Kidney capillary endothelial cell (primary cell): ENCODE results near the gene FBN3.

Experiments
- DNase-seq: peaks from one replicate; pipeline ENCODE4 v3.0.0-alpha.2; 2018; ENCODE audit warnings: low spot score

The FBN3 gene

DNA sequence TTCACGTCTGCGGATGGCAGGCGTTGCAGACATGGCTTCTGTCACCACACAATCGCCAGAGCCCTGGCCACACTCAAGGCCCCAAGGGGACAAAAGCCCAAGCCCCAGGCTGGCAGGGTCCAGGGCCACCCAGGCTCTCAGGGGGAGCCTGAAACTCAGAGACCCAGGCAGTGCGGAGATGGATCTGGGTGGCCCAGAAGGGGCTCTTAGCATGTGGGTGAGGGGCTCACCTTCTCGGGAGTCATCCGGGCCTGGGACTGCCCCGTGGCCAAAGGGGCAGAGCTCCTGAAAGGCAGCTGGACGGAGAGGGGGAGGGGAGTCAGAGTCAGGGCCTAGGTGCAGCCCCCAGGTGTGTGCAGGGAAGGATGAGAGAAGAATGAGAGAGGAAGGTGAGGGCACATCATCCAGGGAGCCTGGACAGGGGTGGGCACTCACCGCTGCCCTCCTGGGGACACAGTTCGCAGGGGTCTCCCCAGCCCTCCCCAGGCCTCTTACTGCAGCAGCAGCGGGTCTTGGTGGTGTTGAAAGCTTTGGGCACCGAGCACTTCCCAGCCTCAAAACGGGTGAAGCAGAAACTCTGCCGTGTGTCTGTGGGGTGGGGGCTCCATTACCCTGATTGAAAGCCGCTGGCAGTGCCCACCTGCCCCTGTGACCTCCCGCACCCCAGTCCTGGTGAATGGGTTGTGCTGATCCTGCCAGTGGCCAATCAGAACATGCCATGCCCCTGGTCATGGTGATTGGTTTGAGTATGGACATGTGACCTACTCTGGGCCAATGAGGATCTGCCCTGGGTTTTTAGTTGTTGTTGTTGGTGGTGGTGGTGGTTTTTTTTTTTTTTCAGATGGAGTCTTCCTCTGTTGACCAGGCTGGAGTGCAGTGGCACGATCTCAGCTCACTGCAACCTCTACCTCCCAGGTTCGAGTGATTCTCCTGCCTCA lies 59.5 kb downstream of the FBN3 start:
- no peak for DNase-seq

DNA sequence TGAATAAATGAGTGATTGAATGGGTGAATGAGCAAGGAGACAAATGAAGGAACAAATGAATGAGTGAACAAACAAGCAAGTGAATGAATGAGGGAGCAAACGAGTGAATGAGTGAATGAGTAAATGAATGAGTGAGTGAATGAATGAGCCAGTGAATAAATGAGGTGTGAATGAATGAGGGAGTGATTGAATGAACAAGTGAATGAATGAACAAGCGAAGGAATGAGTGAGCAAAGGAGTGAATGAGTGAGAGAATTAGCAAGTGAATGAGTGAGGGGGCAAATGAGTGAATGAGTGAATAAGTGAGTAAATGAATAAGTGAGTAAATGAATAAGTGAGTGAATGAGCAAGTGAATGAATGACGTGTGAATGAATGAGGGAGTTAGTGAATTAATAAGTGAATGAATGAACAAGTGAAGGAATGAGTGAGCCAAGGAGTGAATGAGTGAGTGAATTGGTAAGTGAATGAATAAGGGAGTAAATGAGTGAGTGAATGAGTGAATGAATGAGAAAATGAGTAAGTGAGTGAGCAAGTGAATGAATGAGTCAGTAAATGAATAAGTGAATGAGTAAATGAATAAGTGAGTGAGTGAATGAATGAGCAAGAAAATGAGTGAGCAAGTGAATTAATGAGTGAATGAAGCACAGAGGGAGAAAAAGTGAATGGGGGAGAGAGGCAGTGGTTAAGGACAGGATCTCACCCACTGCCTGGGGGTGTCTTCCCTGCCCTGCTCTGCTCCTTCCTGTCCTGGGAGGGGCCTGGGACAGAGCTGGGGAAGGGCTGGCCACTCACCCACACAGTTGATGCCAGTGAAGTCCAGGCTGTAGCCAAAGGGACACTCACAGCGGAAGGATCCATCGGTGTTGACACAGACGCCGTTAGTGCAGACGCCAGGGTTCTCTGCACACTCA lies 60.4 kb downstream of the FBN3 start:
- DNase-seq = no peak

DNA sequence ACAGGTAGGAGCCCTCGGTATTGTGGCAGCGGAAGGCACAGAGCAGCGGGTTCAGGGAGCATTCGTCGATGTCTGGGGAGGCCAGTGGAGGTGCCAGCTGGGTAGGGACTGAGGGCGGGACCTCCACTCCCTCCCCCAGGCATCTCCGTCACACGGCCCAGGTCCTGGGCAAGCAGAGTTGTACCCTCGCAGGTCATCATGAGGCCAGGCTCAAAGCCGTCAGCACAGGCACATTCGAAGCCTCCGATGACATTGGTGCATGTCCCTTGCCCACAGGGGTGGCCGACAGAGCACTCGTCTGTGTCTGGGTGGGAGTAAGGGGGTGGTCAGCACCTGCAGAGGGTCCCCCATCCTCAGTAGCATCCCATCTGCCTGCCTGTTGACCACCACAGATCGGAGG lies 61.5 kb downstream of the FBN3 start:
- no peak for DNase-seq

DNA sequence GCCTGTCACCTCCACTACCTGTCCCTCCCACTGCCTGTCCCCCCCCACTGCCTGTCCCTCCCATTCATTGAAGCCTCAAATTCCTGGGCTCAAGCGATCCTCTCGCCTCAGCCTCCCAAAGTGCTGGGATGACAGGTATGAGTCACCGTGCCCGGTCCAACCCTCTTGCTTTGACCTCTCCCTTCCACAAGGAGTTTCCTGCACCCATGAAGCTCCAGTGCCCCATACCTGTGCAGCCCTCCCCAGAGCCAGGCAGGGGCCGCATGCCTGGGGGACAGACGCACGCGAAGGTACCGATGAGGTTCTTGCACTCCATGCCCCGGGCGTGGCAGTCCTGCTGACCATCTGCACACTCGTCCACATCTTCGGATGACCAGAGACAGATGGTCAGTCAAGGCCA lies 62.5 kb downstream of the FBN3 start:
- no peak for DNase-seq

DNA sequence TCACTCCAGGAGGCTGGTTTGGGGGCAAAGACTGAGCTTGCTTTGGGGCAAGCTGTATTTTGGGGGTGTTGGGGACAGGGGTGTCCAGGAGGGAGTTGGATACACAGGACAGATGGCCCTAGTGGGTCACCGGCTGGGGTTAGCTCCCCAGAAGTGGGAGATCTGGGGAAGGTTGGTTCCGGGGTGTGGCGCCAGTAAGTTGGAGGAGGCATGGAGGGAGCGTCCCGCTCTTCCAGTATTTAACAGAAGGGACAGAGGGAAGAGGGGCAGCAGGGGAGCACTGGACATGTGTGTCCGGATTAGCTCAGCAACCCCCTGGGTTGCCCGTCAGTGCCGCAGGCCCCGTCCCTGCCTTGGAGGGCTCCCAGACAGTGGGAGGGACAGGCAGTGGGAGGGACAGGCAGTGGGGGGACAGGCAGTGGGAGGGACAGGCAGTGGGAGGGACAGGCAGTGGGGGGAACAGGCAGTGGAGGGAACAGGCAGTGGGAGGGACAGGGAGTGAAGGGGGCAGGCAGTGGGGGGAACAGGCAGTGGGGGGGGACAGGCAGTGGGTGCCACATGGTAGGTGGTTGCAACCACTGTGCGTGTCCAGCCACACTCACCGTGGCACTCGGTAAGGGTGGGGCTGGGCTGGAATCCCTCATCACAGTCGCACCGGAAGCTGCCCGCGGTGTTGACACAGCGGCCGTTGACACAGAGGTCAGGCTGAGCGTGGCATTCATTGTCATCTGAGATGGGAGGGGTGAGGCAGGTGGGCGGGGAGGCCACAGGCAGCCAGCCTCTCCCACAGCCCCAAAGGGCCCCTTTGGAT lies 63.6 kb downstream of the FBN3 start:
- no peak for DNase-seq

DNA sequence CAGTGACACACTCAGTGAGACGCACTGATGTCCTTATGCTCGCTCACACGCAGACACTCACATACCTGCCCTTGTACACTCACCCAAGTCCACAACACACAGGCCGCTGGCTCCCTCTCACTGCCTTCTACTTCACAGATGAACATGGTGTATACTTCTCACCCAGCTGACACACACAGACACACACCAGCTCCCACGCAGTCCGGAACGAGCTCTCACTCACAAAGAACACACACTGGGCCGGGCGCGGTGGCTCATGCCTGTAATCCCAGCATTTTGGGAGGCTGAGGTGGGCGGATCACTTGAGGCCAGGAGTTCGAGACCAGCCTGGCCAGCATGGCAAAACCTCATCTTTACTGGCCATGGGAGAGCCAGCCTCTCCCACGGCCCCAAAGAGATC lies 65.2 kb downstream of the FBN3 start:
- no peak for DNase-seq

DNA sequence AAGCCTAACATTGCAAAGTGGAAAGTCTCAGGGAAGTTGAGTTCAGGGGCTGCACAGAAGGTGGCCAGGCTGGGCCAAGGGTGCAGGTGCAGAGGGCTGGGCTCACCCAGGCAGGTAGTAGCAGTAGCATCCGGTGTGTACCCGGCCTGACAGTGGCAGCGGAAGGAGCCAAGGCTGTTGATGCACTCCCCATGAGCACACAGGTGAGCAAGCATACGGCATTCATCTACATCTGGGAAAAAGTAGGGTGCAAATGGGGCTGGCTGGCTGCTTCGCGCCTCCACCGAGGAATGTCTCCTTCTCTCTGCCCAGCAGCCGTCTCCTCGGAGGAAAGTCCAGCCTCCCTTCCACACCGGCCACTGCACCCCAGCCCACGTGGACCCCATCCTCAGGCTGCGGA lies 66.3 kb downstream of the FBN3 start:
- no peak for DNase-seq

DNA sequence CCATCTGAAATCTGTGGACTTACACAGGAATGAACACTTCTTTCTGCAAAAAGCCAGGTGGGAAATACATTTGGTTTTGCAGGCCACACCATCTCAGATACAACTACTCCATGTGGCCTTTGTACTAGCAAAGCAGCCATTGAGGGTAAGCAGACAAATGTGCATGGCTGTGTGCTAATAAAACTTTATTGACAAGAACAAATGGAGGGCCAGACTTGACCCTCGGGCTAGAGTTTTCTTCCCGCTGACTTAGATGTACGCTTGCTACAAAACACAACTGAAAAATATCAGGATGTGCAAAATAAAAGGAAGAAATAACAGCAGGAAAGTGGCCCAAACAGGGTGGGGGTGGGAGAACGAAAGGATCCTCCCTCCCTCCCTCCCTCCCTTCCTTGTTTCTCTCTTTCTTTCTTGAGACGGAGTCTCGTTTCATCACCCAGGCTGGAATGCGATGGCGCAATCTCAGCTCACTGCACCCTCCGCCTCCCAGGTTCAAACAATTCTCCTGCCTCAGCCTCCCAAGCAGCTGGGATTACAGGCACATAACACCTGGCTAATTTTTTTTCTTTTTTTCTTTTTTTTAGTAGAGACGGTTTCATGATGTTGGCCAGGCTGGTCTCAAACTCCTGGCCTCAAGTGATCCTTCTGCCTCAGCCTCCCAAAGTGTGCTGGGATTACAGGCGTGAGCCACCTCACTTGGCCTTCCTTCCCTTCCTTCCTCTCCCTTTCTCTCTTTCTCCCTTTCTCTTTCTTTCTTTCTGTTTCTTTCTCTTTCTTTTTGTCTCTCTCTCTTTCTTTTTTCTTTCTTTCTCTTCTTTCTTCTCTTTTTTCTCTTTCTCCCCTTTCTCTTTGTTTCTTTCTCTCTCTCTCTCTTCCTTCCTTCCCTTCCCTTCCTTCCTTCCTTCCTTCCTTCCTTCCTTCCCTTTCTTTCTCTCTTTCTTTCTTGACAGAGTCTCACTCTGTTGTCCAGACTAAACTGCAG lies 67.5 kb downstream of the FBN3 start:
- no peak for DNase-seq

DNA sequence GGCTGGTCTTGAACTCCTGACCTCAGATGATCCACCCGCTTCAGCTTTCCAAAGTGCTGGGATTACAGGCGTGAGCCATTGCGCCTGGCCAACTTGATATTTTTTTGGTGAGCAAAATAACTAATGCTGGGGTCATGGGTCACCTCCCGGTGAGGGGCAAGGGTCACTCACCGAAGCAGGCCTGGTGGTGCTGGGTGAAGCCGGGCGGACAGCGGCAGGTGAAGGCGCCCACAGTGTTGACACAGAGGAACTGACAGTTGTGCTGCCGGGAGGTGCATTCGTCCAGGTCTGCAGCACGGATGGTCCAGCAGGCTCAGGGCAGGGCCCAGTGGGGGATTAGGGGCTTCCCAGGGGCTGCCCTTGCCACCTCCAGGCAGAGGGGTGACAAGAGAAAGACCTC lies 68.6 kb downstream of the FBN3 start:
- DNase-seq = no peak

DNA sequence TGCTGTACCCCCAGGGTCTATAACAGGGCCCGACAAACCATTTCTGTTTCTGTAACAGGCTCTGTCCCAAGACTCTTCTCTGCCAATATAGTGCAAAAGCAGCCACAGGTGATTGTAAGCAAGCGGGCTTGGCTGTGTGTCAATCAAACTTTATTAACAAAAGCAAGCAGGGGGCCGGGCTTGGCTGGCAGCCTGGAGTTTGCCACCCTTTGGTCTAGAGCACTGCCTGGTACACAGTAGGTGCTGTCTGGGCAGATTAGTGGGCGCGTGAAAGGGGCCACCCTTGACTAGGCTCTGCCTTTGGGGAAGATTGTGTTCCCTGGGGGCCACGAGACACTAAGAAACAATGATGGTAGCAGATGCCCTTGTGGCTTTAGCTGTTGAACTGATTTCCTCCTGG lies 69.4 kb downstream of the FBN3 start:
- no peak for DNase-seq

DNA sequence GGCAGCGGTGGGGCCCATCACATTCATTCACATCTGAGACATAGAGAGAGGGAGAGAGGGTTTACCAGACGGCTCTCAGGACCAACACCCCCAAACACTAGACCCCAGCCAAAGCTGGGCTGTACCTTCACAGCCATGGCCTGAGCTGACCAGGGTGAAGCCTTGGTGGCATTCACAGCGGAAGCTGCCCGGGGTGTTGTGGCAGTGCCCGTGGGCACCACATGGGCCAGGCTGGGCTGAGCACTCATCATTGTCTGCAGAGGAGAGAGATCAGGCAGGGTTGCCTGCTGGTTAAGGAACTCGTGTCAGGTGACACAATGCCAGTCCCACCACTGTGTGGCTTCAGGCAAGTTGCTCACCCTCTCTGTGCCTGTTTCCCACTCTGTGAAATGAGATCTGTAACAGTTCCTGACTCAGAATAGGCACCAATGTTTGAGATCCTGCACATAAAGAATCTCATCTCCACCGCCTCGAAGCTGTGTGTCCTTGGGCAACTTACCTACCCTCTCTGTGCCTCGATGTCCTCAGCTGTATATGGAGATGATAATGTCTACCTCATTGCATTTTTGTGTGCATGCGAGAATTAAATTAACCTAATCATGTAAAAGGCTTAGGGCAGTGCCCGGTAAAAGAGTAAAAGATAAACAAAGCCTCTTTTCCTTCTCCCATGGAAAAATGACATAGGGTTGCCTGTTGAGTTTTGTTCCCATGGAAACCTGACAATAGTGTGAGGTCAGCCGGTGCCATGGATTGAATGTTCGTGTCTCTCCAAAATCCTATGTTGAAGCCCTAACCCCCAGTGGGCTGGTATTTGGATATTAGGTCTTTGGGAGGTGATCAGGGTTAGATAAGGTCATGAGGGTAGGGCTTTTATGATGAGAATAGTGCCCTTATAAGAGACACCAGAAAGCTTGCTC lies 74.0 kb downstream of the FBN3 start:
- no peak for DNase-seq

DNA sequence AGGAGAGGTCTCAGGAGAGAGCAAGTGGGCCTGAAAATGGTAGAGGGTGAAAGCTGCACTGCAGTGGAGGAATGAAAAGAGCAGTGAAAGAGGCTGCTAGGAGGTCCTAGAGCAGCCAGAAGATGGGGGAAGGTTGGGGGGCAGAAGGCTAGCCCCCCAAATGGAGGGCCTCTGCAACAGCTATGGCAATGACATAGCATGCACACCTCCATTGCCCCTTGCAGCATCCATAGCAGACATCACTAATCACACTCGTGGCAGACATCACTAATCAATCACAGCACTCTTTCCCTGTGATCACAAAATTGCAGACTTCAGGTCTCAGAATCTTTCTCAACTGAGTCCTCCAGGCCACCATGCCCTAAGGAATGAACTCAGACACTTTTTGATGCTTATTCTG lies 74.9 kb downstream of the FBN3 start:
- DNase-seq = no peak

DNA sequence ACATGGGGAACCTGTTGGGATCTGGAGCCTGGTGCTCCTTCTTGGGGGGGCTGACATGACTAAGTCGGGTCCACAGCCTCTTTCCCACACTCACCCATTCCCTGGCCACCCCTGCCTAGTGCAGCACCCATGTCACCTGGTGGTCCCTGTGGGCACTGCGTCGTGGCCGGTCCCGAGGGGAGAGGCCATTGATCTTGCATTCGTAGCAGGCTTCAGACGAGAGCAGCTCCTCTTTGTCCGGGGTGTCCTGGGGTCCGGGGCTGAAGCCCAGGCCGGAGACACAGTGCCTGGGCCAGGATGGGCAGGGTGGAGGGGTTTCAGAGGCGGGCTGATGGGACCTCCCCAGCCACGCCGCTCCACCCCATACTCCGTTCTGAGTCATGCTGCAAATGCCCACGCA lies 77.5 kb downstream of the FBN3 start:
- DNase-seq = no peak

DNA sequence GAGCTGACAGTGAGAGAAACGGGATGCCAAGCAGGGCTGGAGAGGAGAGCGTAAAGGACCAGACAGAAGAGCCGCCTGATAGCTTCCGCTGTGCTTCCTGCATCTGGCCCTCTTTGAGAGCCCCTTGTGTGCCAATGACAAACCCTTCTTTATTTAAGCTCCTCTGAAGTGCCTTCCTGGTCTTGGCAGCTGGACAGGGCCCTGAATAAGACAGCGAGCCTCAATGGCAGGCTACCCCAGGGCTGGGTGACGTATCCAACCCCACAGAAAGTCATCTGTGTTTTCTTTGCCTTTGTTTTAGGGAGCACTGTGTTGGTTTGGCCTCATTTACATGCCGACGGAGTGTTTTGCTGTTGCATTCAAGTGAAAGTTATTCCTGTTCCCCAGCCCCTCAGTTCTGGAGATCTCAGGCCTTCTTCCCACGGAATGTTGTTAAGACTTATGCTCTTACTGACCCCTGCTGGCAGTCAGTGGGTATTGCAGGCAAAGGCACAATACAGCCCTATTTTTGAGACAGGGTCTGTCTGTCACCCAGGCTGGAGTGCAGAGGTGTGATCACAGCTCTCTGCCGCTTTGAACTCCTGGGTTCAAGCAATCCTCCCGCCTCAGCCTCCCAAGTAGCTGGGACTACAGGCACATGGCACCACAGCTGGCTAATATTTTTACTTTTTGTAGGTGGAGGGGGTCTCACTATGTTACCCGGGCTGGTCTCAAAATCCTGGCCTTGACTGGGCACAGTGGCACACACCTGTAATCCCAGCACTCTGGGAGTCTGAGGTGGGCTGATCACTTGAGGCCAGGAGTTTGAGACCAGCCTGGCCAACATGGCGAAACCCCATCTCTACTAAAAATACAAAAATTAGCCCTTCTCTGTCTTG lies 80.1 kb downstream of the FBN3 start:
- no peak for DNase-seq

DNA sequence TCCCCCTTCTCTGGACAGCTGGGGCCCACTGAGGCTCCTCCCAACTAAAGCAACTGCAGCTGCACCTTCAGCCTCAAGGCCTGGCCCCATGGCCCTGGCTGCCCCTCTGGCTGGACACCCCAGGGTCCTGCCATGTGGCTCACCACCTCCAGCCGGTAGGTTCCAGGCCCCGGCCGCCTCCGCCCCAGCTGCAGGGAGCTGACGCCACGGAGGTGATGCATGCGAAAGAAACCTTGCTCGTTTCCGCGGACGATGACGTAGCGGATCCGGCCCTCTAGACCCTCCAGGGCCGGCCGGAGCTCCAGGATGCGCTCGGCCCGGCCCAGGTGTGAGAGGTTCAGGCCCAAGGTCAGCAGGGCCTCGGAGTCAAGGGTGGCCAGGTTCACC lies 83.5 kb downstream of the FBN3 start:
- no peak for DNase-seq

DNA sequence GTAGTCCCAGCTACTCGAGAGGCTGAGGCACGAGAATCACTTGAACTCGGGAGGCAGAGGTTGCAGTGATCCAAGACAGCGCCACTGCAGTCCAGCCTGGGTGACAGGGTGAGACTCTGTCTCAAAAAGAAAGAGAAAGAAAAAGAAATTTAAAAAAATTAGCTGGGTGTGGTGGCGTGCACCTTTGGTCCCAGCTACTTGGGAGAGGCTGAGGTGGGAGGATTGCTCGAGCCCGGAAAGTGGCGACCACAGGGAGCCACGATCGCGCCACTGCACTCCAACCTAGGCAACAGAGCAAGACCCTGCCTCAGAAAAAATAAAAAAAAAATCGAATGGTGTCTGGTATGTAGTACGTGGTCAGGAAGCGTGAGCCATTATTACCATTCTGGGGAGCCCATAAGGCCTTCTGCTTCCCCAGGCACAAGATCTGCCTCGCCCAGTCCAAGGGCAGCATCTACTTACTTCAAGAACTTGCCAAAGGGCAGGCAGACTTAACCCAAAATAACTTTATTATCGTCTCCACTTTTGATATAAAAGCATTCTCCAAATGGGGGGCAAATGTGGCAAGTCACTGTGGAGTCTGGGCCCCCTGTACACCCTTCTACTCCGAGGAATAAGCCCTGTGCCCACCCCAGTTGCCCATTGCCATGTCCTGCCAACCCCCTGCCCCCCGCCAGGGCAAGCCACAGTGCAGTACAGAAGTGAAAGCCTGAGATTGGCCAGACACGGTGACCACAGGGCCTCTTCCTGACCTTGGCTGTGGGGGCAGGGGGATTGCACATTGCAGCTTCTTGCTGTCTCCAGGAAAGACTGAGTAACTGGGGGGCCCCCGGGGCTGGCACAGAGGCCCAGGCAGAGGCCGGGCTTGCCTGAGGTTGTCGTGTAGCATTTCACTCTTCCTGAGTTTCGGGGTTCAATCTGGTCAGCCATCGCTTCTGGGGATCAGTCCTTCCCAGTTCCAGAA lies 84.2 kb downstream of the FBN3 start:
- DNase-seq = no peak

DNA sequence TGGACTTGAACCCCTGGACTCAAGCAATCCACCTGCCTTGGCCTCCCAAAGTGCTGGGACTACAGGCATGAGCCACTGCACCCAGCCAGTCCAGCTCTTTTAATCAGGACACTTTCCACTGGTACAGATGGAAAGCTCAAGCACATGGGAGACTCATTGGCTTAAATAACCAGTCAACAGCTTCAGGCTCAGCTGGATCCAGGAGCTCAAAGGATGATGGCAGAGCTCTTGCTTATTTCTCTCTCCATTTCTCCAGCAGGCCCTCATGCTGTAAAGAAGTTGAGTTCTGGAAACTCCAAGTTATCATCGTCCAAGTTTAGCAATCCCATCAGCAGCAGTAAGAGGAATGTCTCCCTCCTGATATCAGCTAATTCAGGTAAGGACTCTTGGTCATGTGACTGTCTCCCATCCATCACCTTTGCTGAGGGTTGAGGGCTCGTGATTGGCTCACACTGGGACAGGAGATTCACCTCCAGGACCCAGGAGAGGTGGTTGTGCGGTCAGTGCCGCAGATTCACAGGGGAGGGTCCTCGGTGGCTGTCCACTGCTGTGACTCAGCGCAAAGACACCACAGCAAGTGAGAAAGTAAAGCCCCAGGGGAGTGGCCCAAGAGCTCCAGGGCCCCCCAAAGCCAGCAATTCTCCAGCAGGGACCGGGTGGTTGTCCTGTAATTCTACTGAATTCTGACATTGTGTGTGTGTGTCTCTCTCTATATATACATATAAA lies 91.7 kb downstream of the FBN3 start:
- DNase-seq = no peak
